Tibial nerve (tissue), 3 donors: ENCODE results near the gene BLCAP.

Source experiments
- CTCF ChIP-seq, 5 experiments: fragments of 200-600 bp in 3 of 5; fragments of 450-650 bp in 2 of 5; sonication (generic) in 3 of 5; IDR thresholded peaks; one replicate each; pipeline ENCODE4 v1.5.1; 2016 to 2019; ENCODE audit warnings: antibody characterized with exemption in 5 of 5, mild to moderate bottlenecking in 3 of 5, moderate library complexity in 2 of 5
- POLR2A ChIP-seq, 2 donors: fragments of 450-650 bp; IDR thresholded peaks; one replicate each; pipeline ENCODE4 v1.6.1; 2017; ENCODE audit warnings: antibody characterized with exemption in 2 of 2, mild to moderate bottlenecking in 2 of 2, moderate library complexity in 2 of 2

- TF ChIP-seq POLR2A (IDR thresholded peaks at IDR 0.05) (no peak), CTCF (IDR thresholded peaks at IDR 0.05) (no peak)
Measured at GRCh38 chr20:37498066-37498665, 29.5 kb downstream of the BLCAP start.
